K562 (cell line): ENCODE data around the gene LRRFIP2.

ENCODE experiments used
- CREB1 ChIP-seq, 2 experiments: sonication (generic) in 1 of 2; formaldehyde crosslinking in 1 of 2; IDR thresholded peaks; 2 replicates each; pipeline versions ENCODE4 v1.6.1 to v1.8.0; 2012 to 2022; ENCODE audit warnings: inconsistent platforms in 1 of 2, mild to moderate bottlenecking in 1 of 2, missing genetic modification reagents in 1 of 2, moderate library complexity in 1 of 2
- EP300 ChIP-seq: IDR thresholded peaks from 2 replicates; pipeline ENCODE4 v1.6.1; 2012; ENCODE audit warnings: low read length, improper control_type of control experiment
- GABPB1 ChIP-seq: sonication (generic); formaldehyde crosslinking; IDR thresholded peaks from 2 replicates; pipeline ENCODE4 v1.8.0; 2022; ENCODE audit warnings: mild to moderate bottlenecking, missing genetic modification reagents
- GATA2 ChIP-seq: sonication (generic); formaldehyde crosslinking; IDR thresholded peaks from 2 replicates; pipeline ENCODE4 v1.4.0; 2020; ENCODE audit warnings: mild to moderate bottlenecking, missing genetic modification reagents
- HDAC1 ChIP-seq, 2 experiments: fragments of 450-650 bp; IDR thresholded peaks; 2 replicates each; pipeline ENCODE4 v1.6.1; 2016 to 2017; ENCODE audit warnings: inconsistent platforms in 1 of 2, mild to moderate bottlenecking in 1 of 2, moderate library complexity in 1 of 2
- HNRNPH1 ChIP-seq: fragments of 200-400 bp; formaldehyde crosslinking; optimal IDR thresholded peaks from 2 replicates; pipeline ENCODE3; 2017; ENCODE audit warnings: low read depth, mild to moderate bottlenecking, low read length, moderate library complexity
- MTA1 ChIP-seq: fragments of 450-650 bp; IDR thresholded peaks from 2 replicates; pipeline ENCODE4 v1.6.1; 2017; ENCODE audit warnings: borderline replicate concordance
- POLR2A ChIP-seq: fragments of 450-650 bp; conservative IDR thresholded peaks from 2 replicates; pipeline ENCODE4 v1.6.1; 2016
- POLR2AphosphoS5 ChIP-seq: IDR thresholded peaks from 2 replicates; pipeline ENCODE4 v1.6.1; 2011; ENCODE audit warnings: mild to moderate bottlenecking, low read depth, low read length, moderate library complexity; ENCODE audit not compliant: control insufficient read depth, insufficient read depth
- SAFB2 ChIP-seq: fragments of 200-400 bp; formaldehyde crosslinking; IDR thresholded peaks from 2 replicates; pipeline ENCODE4 v1.6.1; 2018; ENCODE audit warnings: borderline replicate concordance, low read length, low read depth, moderate library complexity; ENCODE audit not compliant: severe bottlenecking
- SMC3 ChIP-seq: conservative IDR thresholded peaks from 2 replicates; pipeline ENCODE4 v1.6.1; 2011; ENCODE audit warnings: low read depth, low read length, improper control_type of control experiment; ENCODE audit not compliant: insufficient read depth
- TF ChIP-seq, protein P1 (sequence below), 3 experiments: IDR thresholded peaks in 2 of 3; conservative IDR thresholded peaks in 1 of 3; 2 replicates each; pipeline ENCODE4 v1.5.1; 2011 to 2012; ENCODE audit warnings: low read length in 3 of 3, mild to moderate bottlenecking in 3 of 3, control low read depth in 2 of 3, improper control_type of control experiment in 1 of 3, inconsistent platforms in 1 of 3, low read depth in 1 of 3, mixed read lengths in 1 of 3, moderate library complexity in 1 of 3; ENCODE audit not compliant: insufficient read depth in 2 of 3

- TF ChIP-seq POLR2AphosphoS5 (0 out of 2 replicates have a peak, but pooled peaks have one; percentile 27), HDAC1 (IDR thresholded peaks at IDR 0.05) (no peak), CREB1 (IDR thresholded peaks at IDR 0.05) (no peak), CREB1 (CRISPR knock-in tag; IDR thresholded peaks at IDR 0.05) (no peak), SAFB2 (no peak), POLR2A (no peak), HNRNPH1 (no peak), SMC3 (no peak), EP300 (peak; percentile 31; the same call in 1 of the 2 replicates), GATA2 (no peak), GABPB1 (CRISPR knock-in tag) (no peak), MTA1 (no peak)
- TF ChIP-seq, protein P1, sequence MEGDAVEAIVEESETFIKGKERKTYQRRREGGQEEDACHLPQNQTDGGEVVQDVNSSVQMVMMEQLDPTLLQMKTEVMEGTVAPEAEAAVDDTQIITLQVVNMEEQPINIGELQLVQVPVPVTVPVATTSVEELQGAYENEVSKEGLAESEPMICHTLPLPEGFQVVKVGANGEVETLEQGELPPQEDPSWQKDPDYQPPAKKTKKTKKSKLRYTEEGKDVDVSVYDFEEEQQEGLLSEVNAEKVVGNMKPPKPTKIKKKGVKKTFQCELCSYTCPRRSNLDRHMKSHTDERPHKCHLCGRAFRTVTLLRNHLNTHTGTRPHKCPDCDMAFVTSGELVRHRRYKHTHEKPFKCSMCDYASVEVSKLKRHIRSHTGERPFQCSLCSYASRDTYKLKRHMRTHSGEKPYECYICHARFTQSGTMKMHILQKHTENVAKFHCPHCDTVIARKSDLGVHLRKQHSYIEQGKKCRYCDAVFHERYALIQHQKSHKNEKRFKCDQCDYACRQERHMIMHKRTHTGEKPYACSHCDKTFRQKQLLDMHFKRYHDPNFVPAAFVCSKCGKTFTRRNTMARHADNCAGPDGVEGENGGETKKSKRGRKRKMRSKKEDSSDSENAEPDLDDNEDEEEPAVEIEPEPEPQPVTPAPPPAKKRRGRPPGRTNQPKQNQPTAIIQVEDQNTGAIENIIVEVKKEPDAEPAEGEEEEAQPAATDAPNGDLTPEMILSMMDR (IDR thresholded peaks at IDR 0.05 in 2 of 3, conservative IDR thresholded peaks at IDR 0.05 in 1 of 3; ENCODE audit: insufficient read depth in 2 of 3, low read depth in 1 of 3, low read length in 3 of 3) = no peak
These were observed 148.6 kb downstream of the LRRFIP2 start for GRCh38 chr3:37025561-37026335.
